CD4-positive, CD25-positive, alpha-beta regulatory T cell (primary cell): ENCODE measurements around the gene DRP2. TPM values are rescaled to one million over a fixed set of nuclear protein-coding genes. Genes with fewer than 3 reads are reported as not detected.

Source experiments
- ATAC-seq, 2 donors: fragments of 150-1000 bp; cut with Tn5 transposase; one replicate each; pipeline ENCODE4 v1.10.0; 2021; ENCODE audit warnings: low read depth in 2 of 2, moderate number of reproducible peaks in 2 of 2, moderate library complexity in 1 of 2
- DNase-seq, 3 donors: peaks; one replicate each; pipeline versions ENCODE4 v3.0.0 to v3.0.0-alpha.2; 2012 to 2022; ENCODE audit warnings: mixed read lengths in 1 of 3
- H3K27ac ChIP-seq: one replicate; pipeline ENCODE4 v1.7.0; 2013; ENCODE audit warnings: mild to moderate bottlenecking, low read length; ENCODE audit not compliant: insufficient read depth, poor library complexity, severe bottlenecking
- H3K27me3 ChIP-seq: one replicate; pipeline ENCODE4 v1.7.0; 2013; ENCODE audit warnings: low read length; ENCODE audit not compliant: control insufficient read depth, insufficient read depth
- H3K36me3 ChIP-seq: one replicate; pipeline ENCODE4 v1.7.0; 2013; ENCODE audit warnings: mild to moderate bottlenecking, low read length, moderate library complexity; ENCODE audit not compliant: control insufficient read depth, insufficient read depth
- H3K4me1 ChIP-seq: 2 replicates; pipeline ENCODE4 v1.7.0; 2013; ENCODE audit warnings: mild to moderate bottlenecking, low read length; ENCODE audit not compliant: insufficient read depth, control insufficient read depth, poor library complexity, severe bottlenecking
- H3K4me3 ChIP-seq: one replicate; pipeline ENCODE4 v1.7.0; 2013; ENCODE audit warnings: low read depth, mild to moderate bottlenecking, low read length, moderate library complexity
- H3K9me3 ChIP-seq, 2 experiments: 1 replicate in 1 of 2; 2 replicates in 1 of 2; pipeline ENCODE4 v1.7.0; 2013; ENCODE audit warnings: low read length in 2 of 2, mild to moderate bottlenecking in 1 of 2, moderate library complexity in 1 of 2; ENCODE audit not compliant: control insufficient read depth in 2 of 2
- H3K27ac Mint-ChIP-seq, 3 donors: one replicate each; pipeline ENCODE4 v1.8.0; 2020 to 2022; ENCODE audit warnings: mild to moderate bottlenecking in 3 of 3, mixed read lengths in 3 of 3, moderate library complexity in 2 of 3
- H3K27me3 Mint-ChIP-seq: one replicate; pipeline ENCODE4 v1.8.0; 2022; ENCODE audit warnings: mild to moderate bottlenecking, mixed read lengths
- H3K36me3 Mint-ChIP-seq: one replicate; pipeline ENCODE4 v1.8.0; 2020; ENCODE audit warnings: mixed read lengths
- H3K4me1 Mint-ChIP-seq, 4 donors: one replicate each; pipeline ENCODE4 v1.8.0; 2020 to 2022; ENCODE audit warnings: mixed read lengths in 4 of 4, mild to moderate bottlenecking in 1 of 4
- H3K4me3 Mint-ChIP-seq, 4 donors: one replicate each; pipeline ENCODE4 v1.8.0; 2020 to 2022; ENCODE audit warnings: mild to moderate bottlenecking in 4 of 4, mixed read lengths in 4 of 4, moderate library complexity in 3 of 4
- H3K9me3 Mint-ChIP-seq, 7 donors: one replicate each; pipeline ENCODE4 v1.8.0; 2020 to 2022; ENCODE audit warnings: mixed read lengths in 7 of 7, mild to moderate bottlenecking in 3 of 7, moderate library complexity in 2 of 7
- polyA plus RNA-seq, 4 donors: library from polyadenylated mRNA; unstranded; fragments of 300-500 nt; fragmentation: Illumina TruSeq; gene quantifications; one replicate each; pipeline ENCODE4 v1.2.3, GENCODE V29; 2021
- total RNA-seq: library from RNA; stranded (reverse); gene quantifications from one replicate; pipeline ENCODE4 v1.2.3, GENCODE V29; 2022

Gene DRP2
- total and polyA plus RNA-seq, 5 donors from 2014 or later: 0.02 to 0.47 (median 0.23) TPM; not detected in 1

- Histone ChIP-seq H3K4me1 (no peaks in the 10 kb centered on the region), H3K4me3 (no peak overlapping the region), H3K36me3 (no peaks in the 10 kb centered on the region), H3K27me3 (no peaks in the 10 kb centered on the region), H3K9me3 (no peaks in the 10 kb centered on the region), H3K27ac (no peak overlapping the region)
- Mint-ChIP-seq H3K36me3 (no peaks in the 10 kb centered on the region), H3K9me3 (no peaks in the 10 kb centered on the region), H3K4me1 (peaks cover 0 to 3% (median 3%) of the 10 kb centered on the region in 4 donors), H3K27me3 (no peaks in the 10 kb centered on the region), H3K27ac (no peak overlapping the region), H3K4me3 (no peak overlapping the region)
- DNase-seq: no peak
- ATAC-seq: no peak
These were observed 33.0 kb downstream of the DRP2 start for GRCh38 chrX:101252634-101253033.

- Histone ChIP-seq H3K36me3 (no peaks in the 10 kb centered on the region), H3K4me3 (no peak overlapping the region), H3K4me1 (no peaks in the 10 kb centered on the region), H3K27ac (no peak overlapping the region), H3K27me3 (no peaks in the 10 kb centered on the region), H3K9me3 (no peaks in the 10 kb centered on the region)
- Mint-ChIP-seq H3K27me3 (no peaks in the 10 kb centered on the region), H3K4me3 (no peak overlapping the region), H3K27ac (peak overlapping the region in 1 of 3 donors; percentile 46), H3K9me3 (no peaks in the 10 kb centered on the region), H3K36me3 (no peaks in the 10 kb centered on the region), H3K4me1 (peaks cover 0 to 14% (median 4%) of the 10 kb centered on the region in 4 donors)
- ATAC-seq (no peak), DNase-seq (peak in 1 of 3 donors; percentile 9)
These were observed 38.1 kb downstream of the DRP2 start for GRCh38 chrX:101257448-101258258.

- Mint-ChIP-seq H3K4me3 (no peak overlapping the region), H3K36me3 (no peaks in the 10 kb centered on the region), H3K4me1 (peaks cover 0 to 14% (median 4%) of the 10 kb centered on the region in 4 donors), H3K27me3 (no peaks in the 10 kb centered on the region), H3K27ac (peak overlapping the region in 1 of 3 donors; percentile 20), H3K9me3 (no peaks in the 10 kb centered on the region)
- Histone ChIP-seq H3K27ac (no peak overlapping the region), H3K4me1 (no peaks in the 10 kb centered on the region), H3K27me3 (no peaks in the 10 kb centered on the region), H3K9me3 (no peaks in the 10 kb centered on the region), H3K4me3 (no peak overlapping the region), H3K36me3 (no peaks in the 10 kb centered on the region)
- DNase-seq (no peak), ATAC-seq (no peak)
These were observed 38.6 kb downstream of the DRP2 start for GRCh38 chrX:101258259-101258581.

- no peak overlapping the region for H3K4me3 Mint-ChIP-seq
- no peak for ATAC-seq
- H3K9me3 ChIP-seq: no peaks in the 10 kb centered on the region
- no peaks in the 10 kb centered on the region for H3K4me1 ChIP-seq
- no peaks in the 10 kb centered on the region for H3K36me3 Mint-ChIP-seq
- H3K27me3 Mint-ChIP-seq: no peaks in the 10 kb centered on the region
- no peak for DNase-seq
- no peaks in the 10 kb centered on the region for H3K36me3 ChIP-seq
- no peaks in the 10 kb centered on the region for H3K9me3 Mint-ChIP-seq
- peaks cover 0 to 14% (median 4%) of the 10 kb centered on the region in 4 donors for H3K4me1 Mint-ChIP-seq
- no peak overlapping the region for H3K27ac ChIP-seq
- H3K27ac Mint-ChIP-seq: no peak overlapping the region
- no peak overlapping the region for H3K4me3 ChIP-seq
- no peaks in the 10 kb centered on the region for H3K27me3 ChIP-seq
These were observed 40.8 kb downstream of the DRP2 start for GRCh38 chrX:101260435-101260834.

GRCh38 chrX:101262590-101262989 is 43.0 kb downstream of the DRP2 start:
- H3K4me3 Mint-ChIP-seq: no peak overlapping the region
- H3K27ac Mint-ChIP-seq: no peak overlapping the region
- ATAC-seq (no peak), DNase-seq (no peak)
- no peaks in the 10 kb centered on the region for H3K27me3 Mint-ChIP-seq
- Histone ChIP-seq H3K27me3 (no peaks in the 10 kb centered on the region), H3K27ac (no peak overlapping the region), H3K4me3 (no peak overlapping the region), H3K9me3 (no peaks in the 10 kb centered on the region), H3K4me1 (no peaks in the 10 kb centered on the region), H3K36me3 (no peaks in the 10 kb centered on the region)
- peaks cover 0 to 11% (median 2%) of the 10 kb centered on the region in 4 donors for H3K4me1 Mint-ChIP-seq
- no peaks in the 10 kb centered on the region for H3K9me3 Mint-ChIP-seq
- H3K36me3 Mint-ChIP-seq: no peaks in the 10 kb centered on the region

- Mint-ChIP-seq H3K27me3 (no peaks in the 10 kb centered on the region), H3K4me3 (no peak overlapping the region), H3K36me3 (no peaks in the 10 kb centered on the region), H3K9me3 (no peaks in the 10 kb centered on the region), H3K4me1 (peaks cover 0 to 3% (median 0%) of the 10 kb centered on the region in 4 donors), H3K27ac (no peak overlapping the region)
- ATAC-seq (no peak), DNase-seq (no peak)
- H3K4me3 ChIP-seq: no peak overlapping the region
- no peaks in the 10 kb centered on the region for H3K36me3 ChIP-seq
- no peaks in the 10 kb centered on the region for H3K9me3 ChIP-seq
- no peak overlapping the region for H3K27ac ChIP-seq
- no peaks in the 10 kb centered on the region for H3K27me3 ChIP-seq
- H3K4me1 ChIP-seq: no peaks in the 10 kb centered on the region
These were observed 44.2 kb downstream of the DRP2 start for GRCh38 chrX:101263766-101264165.

- DNase-seq (no peak), ATAC-seq (no peak)
- Histone ChIP-seq H3K9me3 (no peaks in the 10 kb centered on the region), H3K4me3 (no peak overlapping the region), H3K4me1 (no peaks in the 10 kb centered on the region), H3K36me3 (no peaks in the 10 kb centered on the region), H3K27ac (no peak overlapping the region), H3K27me3 (no peaks in the 10 kb centered on the region)
- no peaks in the 10 kb centered on the region for H3K27me3 Mint-ChIP-seq
- no peaks in the 10 kb centered on the region for H3K36me3 Mint-ChIP-seq
- H3K4me3 Mint-ChIP-seq: no peak overlapping the region
- H3K27ac Mint-ChIP-seq: no peak overlapping the region
- peaks cover 0 to 2% (median 0%) of the 10 kb centered on the region in 7 donors for H3K9me3 Mint-ChIP-seq
- no peaks in the 10 kb centered on the region for H3K4me1 Mint-ChIP-seq
These were observed 46.4 kb downstream of the DRP2 start for GRCh38 chrX:101265869-101266428.

- no peaks in the 10 kb centered on the region for H3K36me3 ChIP-seq
- Mint-ChIP-seq H3K9me3 (peaks cover 0 to 2% (median 0%) of the 10 kb centered on the region in 7 donors), H3K36me3 (no peaks in the 10 kb centered on the region), H3K4me1 (no peaks in the 10 kb centered on the region), H3K27ac (no peak overlapping the region), H3K4me3 (no peak overlapping the region), H3K27me3 (no peaks in the 10 kb centered on the region)
- DNase-seq (no peak), ATAC-seq (no peak)
- no peaks in the 10 kb centered on the region for H3K4me1 ChIP-seq
- H3K27ac ChIP-seq: no peak overlapping the region
- no peaks in the 10 kb centered on the region for H3K27me3 ChIP-seq
- no peaks in the 10 kb centered on the region for H3K9me3 ChIP-seq
- no peak overlapping the region for H3K4me3 ChIP-seq
These were observed 54.6 kb downstream of the DRP2 start for GRCh38 chrX:101274198-101274597.
